ENCODE measurements around the gene RUBCNL.
"Not testable (repeated sequence)": the region's sequence is repeated elsewhere in the genome, so short reads cannot be mapped to it uniquely, and the experiment has no call there.

RUBCNL gene

DNA sequence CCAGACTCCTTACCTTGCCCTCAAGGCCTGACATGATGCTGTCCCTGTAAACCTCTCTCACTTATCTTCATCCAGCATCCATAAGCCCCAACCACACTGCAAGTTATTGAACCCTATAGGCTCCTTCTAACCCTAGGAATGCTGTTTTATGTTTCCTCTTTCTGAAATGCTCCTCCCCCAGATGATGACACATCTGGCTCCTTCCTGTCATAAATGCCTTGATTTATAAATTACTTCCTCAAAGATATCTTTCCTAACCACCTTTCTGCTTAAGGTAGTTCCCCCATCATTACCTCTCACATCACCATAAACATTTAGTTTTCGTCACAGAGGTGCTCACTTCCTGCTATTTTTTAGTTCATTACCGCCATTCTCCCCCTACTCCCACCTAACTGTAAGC, 12.3 kb downstream of the RUBCNL start:
- no peak for DNase-seq (ENCODE audit: low spot score)

DNA sequence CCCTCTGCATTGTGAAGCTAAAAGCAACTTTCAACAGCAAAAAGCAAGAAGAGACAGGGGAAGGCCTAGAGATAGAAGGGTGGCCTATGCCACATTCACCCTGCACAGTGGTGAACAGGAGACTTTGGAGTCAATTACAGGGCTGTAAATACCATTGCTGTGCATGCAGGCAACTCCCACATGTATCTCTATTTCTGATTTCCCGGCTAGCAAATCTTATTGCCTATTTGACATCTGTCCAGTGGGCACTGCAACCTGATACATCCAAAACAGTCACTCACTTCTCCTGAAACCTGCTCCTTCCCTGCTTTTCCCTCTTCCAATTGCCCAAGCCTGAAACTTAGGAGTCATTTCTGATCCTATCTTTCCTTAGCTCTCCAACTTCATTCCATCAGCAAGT, 13.4 kb downstream of the RUBCNL start:
- DNase-seq (ENCODE audit: low spot score), result no peak

- DNase-seq (ENCODE audit: low spot score), result not testable (repeated sequence)
These were observed 14.1 kb downstream of the RUBCNL start for GRCh38 chr13:46372938-46373337.

DNA sequence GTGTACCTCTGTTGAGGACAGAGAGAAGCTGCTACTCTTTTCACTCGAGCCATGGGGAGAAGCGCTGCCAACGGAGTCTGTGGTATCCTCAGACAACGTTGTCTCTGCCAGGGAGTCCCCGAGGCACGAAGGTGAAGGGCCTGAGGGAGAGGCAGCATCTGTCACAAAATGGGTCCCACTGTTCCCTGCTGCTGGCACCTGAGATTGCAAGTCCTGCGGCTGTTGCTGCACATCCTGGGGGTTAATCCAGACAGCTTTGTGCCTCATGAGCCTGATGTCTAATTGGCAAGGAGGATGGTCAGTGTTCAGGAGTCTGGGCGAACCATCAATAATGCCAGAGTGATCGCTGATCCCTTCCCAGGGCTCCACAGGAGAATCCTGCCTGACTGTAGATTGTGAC, 15.0 kb downstream of the RUBCNL start:
- no peak for DNase-seq (ENCODE audit: low spot score)

DNA sequence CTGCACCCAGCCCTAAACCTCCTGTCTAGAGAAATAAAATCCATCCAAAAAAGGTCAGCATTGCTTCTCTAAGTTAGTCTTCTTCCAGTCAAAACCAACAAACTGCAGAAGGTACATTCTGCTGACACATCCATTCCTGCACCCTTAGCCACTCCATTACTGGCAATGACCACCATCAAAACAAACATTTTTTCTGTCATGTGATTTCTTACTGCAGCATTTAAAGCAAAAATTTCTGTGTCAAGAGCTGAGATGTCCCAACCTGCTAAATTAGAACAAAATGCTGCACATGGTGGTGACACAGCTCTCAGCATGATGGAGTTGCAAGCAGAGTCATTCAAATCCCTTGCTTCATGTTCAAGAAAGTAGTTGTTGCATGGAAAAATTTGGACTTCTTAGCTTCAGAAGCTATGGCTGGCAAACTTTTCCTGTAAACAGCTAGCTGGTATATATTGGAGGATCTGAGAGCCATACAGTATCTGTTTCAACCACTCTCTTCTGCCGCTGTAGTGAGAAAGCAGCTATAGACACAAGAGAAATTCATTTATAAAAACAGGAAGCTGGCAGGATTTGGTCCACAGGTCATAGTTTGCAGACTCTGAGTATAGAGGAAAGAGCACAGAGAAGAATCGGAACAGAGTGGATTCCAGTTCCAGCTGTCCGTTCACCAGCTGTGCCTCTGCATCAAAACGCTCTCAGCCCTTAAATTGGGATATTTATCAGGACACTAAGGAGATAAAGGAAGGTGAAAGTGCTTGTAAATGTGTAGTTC, 17.4 kb downstream of the RUBCNL start:
- DNase-seq (ENCODE audit: low spot score), result no peak

DNA sequence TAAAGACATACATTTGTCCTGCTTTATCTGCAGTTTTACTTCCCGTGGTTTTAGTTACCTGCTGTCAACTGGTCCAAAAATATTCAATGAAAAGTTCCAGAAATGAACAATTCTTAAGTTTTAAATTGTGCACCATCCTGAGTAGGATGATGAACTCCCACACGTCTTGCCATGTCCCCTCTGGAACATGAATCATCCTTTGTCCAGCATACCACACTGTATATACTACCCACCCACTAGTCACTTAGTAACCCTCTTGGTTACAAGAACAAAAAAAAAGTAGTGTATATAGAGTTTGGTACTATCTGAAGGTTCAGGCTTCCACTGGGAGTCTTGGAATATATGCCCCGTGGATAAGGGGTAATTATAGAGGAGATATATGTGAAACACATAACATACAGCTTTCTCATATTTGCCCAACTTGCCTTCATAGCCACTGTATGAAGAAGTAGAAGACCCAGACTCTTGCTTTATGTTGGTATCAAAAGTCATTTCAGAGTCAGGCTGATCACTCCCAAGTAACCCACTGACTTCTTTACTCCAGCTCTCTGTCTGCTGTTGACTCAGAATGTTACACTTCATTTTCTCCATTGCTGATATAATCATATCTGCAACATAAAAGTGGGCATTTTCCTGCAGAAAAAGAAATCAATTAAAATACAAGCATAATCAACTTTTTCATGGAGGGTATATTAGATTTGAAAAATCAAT, 19.3 kb downstream of the RUBCNL start:
- DNase-seq (ENCODE audit: low spot score), result no peak

DNA sequence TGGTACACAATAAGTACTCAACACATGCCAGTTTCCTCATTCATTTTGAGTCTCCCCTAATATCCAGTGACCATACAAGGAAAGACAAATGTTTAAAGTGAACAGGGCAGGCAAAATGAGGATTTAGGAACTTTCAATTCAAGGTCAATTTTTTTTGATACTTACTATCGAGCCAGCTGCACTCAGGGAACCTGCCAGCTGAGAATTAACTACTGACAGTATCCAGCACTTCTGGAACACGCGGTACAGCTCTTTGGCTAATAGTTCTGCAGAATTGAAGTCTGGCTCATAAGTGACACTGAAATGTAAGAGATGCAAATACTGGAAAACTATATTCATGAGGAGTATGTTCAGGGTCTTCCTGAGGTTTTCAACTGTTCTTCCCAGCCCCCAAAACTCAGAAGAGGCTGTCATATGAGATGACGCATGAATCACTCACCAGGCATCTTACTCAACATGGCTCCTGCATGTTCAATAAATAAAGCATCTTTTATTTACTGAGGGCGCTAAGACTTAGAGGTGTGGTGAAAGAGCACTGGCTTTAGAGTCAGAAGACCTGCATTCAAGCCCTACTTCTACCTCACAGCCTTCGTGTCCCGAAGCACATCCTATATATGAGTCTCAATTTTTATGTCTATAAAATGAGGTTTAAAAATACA, 25.6 kb downstream of the RUBCNL start:
- no peak for DNase-seq (ENCODE audit: low spot score)

- DNase-seq (ENCODE audit: low spot score), result no peak
These were observed 26.4 kb downstream of the RUBCNL start for GRCh38 chr13:46360604-46361003.

DNA sequence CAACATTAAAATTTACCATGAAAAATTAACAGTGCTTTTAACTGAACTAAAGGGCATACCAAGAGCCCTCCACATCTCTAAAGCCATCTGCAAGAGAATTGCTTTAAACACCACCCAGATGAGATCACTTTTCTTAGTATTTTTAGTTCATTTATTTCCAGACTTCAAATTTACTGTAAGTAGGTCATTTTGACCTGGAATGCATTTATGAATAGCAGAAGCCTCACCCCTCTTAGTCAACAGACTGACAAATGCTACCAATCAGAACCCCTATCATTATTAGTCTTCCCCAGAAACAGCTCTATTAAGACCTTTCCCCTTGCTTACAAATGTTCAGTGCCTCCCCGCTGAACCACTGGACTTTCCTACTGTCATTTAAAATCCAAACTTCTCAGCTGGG, 27.3 kb downstream of the RUBCNL start:
- no peak for DNase-seq (ENCODE audit: low spot score)

DNA sequence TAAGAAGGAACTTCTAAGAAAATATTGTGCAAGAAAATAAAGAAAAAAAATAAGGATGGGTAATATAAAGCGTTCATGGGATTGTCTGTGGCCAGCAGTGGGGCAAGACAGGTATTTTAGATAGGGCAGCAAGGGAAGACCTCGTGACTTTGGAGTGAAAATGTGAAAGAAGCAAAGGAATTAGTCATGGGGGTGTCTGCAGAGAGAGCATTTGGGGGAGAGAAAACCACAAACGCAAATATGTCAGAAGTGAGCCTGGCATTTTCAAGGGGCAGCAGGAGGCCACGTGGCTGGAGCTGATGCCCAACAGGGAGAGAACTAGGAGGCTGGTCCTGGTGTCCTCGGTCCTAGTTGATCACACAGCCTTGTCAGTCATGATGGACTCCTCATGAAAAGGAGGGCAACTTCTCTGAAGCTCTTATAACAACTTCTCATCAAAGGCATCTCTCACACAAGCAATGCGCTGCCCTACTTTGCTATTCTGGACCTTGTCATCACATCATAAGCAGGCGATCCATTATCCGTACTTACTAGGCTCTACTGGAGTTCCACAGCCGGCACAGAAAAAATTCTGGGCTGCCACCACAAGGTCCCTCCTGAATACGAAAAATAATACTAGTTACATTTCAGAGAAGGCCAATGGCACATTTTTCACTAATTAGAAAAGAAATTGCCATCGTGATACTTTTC, 31.0 kb downstream of the RUBCNL start:
- no peak for DNase-seq (ENCODE audit: low spot score)

DNA sequence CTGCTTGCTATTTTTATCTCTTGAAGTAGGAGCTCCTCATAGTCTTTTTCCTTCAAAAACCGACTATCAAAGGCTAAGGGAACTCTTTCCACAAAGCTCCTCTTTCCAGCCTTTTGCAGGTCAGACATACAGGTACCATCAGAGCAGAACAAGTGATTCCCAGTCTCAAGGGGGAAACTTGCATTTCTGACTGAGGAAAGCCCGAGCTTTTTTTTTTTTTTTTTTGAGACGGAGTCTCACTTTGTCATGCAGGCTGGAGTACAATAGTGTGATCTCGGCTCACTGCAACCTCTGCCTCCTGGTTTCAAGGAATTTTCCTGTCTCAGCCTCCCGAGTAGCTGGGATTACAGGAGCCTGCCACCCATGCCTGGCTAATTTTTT, 32.0 kb downstream of the RUBCNL start:
- DNase-seq (ENCODE audit: low spot score), result no peak

DNA sequence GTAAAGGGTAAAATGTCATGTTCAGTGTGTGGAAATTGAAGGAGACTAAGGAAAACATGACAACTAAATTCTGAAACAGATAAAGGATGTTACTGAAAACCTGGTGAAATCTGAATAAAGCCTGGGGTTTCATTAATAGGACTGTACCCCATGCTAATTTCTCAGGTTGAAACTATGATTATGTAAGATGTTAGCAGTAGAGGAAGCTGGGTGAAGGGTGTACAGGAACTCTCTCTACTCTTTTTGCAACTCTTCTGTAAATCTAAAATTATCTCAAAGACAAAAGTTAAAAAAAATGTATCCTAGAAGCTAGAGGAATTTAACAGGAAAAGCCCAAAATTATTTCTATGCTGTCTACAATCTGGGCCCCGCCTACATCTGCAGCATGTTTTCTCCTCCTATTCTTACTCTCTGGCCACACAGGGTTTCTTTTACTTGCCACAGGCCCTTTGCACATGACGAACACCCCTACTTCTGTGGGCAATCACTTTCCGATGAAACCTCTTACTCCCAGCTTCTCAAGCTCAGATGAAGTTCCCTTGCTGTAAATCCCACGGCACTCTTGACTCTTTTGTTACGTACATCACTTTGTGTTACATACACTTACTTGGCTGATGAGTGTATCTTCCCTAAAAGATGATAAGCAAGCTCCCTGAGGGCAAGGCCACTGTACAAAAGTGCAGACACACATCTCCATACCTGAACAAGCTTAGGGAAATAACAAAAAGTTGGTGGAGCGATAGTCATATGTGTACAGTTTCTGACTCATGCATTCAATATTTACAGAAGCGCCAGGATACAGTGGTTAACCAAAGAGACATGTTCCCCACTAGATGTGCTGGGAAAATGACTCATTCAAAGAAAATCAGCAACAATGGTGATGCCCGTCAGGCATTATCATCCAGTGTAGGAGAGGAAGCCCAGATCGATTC, 32.6 kb downstream of the RUBCNL start:
- no peak for DNase-seq (ENCODE audit: low spot score)

- DNase-seq (ENCODE audit: low spot score), result no peak
These were observed 34.2 kb downstream of the RUBCNL start for GRCh38 chr13:46352805-46353204.

DNA sequence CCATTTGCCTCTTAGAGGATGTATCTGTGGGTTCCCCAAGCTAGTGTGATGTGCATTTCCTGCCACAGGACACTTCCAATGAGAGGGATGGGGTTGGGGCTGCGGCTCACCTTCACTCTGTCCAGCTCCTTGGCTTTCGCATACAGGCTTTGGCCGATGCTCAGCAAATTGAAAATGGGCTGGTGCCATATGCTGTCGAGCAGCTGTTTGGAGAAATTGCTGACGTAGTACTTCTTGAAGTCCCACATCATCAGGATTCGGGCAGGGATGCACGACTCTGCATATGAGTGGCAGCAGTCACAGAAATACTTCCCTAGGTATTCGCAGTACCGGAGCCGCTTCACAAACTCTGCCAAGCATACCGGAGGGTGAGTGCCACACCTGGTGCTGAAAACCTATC, 37.0 kb downstream of the RUBCNL start:
- no peak for DNase-seq (ENCODE audit: low spot score)

DNA sequence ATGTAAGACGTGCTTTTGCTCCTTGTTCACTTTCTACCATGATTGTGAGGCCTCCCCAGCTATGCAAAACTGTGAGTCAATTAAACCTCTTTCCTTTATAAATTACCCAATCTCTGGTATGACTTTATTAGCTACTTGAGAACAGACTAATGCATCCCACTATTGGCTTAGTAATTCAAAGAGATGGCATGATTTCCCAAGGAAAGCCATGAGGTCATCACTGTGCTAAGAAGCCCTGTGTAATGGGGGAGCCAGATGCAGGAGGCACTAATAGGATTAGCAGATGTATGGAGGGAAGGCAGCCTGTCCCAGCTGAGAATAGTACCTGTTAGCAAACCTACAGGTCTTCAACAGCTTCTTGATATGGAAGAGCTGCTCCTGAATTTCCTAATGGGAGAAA, 38.1 kb downstream of the RUBCNL start:
- no peak for DNase-seq (ENCODE audit: low spot score)

DNA sequence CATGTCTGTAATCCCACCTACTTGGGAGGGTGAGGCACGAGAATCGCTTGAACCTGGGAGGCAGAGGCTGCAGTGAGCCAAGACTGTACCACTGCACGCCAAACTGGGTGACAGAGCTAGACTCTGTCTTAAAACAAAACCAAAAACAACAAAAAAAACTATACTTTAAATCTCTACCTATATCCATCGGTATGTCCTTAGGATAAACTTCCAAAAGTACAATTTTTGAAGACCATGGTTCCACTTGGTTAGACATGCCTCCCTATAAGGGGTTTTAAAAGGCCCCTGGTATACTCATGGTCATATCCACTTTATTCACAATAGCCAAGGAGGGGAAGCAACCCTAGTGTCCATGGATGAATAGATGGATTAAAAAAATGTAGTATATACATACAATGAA, 39.8 kb downstream of the RUBCNL start:
- DNase-seq (ENCODE audit: low spot score), result no peak

GRCh38 chr13:46345866-46346265, 41.2 kb downstream of the RUBCNL start:
- DNase-seq (ENCODE audit: low spot score), result no peak

DNA sequence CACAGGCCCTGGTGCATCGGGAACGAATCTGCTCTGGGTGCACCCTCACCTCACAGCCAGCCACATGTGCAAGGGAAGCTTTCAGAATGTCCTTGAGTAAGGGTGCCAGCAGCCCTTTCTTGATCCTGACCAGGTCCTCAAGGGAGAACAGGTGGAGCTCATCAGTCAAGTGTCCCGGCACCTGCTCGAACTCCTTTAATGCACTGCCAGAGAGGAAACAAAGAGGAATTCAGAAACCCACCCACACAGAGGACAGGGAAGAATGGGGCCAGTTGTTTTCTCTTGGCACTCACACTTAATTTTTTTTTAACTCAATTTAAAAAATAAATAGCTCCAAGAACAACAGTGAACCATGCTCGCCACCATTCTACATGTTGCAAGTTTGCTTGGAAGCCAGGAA, 41.7 kb downstream of the RUBCNL start:
- DNase-seq (ENCODE audit: low spot score), result no peak

GRCh38 chr13:46343279-46343994, 43.6 kb downstream of the RUBCNL start:
- no peak for DNase-seq (ENCODE audit: low spot score)

DNA sequence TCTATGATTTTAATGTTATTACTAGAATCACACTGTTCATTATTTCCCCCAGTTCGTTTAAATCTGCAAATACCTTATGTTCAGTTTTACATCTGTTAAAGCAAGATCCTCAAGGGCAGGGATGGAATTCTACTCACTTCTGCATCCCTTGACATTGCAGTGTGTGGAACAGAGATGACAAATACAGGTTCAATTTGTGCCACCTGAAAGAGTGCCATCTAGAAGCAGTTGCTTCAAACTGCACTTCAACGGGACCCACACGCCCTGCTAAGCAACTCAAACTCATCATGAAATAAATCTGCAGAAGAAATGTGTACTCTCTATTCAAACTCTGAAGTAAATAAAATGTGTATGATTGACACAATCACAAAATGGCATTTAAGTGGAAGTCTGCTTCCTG, 44.5 kb downstream of the RUBCNL start:
- no peak for DNase-seq (ENCODE audit: low spot score)
